GM21619 (cell line): Measurements from ENCODE around the gene LYST.
A peak's percentile ranks its signal among the peaks of the same experiment; 100 is the strongest.
"Not testable (repeated sequence)": the region's sequence is repeated elsewhere in the genome, so short reads cannot be mapped to it uniquely, and the experiment has no call there.

ENCODE experiments used
- ATAC-seq: cut with Tn5 transposase; IDR thresholded peaks from one replicate; pipeline ENCODE4 v1.9.1; 2021; ENCODE audit not compliant: unreplicated experiment

The LYST gene

GRCh38 chr1:235821361-235821981 lies 45.2 kb downstream of the LYST start:
- ATAC-seq, result no peak

- ATAC-seq, result no peak
These were observed 46.6 kb downstream of the LYST start for GRCh38 chr1:235820061-235820460.

GRCh38 chr1:235818632-235819136 lies 48.0 kb downstream of the LYST start:
- ATAC-seq, result no peak

DNA sequence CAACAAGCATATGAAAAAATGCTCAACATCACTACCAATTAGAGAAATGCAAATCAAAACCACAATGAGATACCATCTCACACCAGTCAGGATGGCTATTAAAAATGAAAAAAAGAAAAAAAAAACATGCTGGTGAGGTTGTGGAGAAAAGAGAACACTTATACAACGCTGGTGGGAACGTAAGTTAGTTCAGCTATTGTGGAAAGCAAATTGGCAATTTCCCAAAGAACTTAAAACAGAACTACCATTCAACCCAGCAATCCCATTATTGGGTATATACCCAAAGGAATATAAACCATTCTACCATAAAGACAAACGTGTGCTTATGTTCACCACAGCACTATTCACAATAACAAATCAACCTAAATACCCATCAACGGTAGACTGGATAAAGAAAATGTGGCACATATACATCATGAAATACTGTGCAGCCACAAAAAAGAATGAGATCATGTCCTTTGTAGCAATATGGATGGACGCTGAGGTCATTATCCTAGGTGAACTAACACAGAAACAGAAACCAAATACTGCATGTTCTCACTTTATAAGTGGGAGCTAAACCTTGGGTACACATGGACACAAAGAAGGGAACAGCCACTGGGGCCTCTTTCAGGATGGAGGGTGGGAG lies 49.5 kb downstream of the LYST start:
- no peak for ATAC-seq

DNA sequence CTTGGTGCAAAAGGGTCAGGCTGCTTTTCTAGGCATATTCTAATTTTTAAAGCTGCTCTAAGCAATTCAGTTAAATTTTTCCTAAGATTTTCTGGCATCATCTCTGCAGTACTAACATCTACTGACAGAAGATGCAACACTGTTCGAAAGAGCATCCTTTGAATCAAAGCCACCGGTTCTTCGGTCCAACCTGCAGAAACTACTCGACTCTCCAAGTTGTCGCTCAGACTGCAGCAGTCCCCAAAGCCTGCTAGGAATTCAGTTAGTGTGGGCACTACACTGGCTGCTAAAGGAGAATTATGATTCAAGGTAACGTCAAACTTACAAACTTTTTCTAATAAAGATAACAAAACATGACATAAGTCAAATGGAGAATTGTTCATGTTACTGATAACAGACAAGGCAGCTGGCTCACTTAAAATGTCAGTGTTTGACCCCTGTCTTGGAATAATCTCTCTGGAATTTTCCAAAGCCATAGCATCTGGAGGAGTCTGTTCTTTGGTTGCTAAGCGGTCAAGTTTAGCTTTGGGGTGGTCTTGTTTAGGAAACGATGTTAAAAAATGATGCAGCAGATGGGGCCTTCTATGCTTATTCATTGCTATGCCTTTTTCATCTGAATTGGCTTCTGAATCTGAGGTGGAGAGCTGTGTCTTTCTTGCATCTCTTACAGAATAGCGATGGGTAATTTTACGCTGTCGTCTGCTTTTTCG lies 56.9 kb downstream of the LYST start:
- ATAC-seq, result no peak

- no peak for ATAC-seq
These were observed 58.5 kb downstream of the LYST start for GRCh38 chr1:235808223-235808622.

DNA sequence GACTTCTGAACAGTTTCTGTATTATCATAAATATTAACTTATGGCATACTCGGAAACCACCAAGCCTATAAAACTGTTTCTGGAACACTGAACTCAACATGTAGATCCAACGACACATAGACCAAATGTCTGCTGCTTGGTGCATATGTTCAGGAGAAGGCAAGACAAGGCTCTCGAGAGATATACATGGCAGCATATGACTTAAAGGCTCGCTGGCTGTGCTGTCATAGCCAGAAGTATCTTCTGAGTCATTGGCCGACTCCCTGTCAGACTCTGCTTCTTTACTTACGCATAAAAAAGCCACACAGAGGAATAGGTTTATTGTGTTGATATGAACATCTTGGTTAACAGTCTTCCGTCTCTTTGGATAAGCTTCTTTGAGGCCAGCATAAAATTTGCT lies 60.6 kb downstream of the LYST start:
- no peak for ATAC-seq

DNA sequence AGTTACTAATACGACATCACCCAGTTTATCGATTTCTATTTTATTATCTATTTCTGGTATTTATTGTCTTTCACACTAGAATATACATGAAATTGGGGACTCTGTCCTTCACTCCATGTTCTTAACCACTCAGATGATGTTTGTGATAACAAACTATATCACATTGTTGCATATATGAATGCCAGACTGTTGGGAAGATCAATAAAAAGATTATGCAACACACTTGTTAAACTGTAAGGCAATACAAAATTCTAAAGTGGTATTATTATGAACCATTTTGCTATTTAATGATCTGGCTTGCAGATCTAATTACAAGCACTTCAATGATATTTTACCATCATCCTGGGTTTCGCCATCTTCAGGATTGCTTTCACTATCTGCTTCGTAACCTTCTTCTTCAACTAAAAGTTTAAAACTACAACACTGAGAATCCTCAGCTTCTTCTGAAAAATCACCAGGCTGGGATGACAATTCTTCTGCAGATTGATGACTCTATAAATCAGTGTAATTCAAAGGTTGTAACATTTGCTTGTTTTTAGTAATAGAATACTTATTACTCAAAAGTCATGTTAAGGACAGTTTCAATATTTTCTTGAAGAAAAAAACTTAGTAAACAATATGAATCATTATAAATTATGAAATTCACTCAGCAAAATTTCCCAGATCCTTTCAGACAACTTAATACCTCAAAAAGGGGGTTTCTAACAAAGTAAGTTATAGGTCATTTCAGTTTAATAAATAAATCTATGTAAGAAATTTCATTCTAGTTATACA lies 63.9 kb downstream of the LYST start:
- ATAC-seq, result no peak

- no peak for ATAC-seq
These were observed 67.4 kb downstream of the LYST start for GRCh38 chr1:235799264-235799663.

DNA sequence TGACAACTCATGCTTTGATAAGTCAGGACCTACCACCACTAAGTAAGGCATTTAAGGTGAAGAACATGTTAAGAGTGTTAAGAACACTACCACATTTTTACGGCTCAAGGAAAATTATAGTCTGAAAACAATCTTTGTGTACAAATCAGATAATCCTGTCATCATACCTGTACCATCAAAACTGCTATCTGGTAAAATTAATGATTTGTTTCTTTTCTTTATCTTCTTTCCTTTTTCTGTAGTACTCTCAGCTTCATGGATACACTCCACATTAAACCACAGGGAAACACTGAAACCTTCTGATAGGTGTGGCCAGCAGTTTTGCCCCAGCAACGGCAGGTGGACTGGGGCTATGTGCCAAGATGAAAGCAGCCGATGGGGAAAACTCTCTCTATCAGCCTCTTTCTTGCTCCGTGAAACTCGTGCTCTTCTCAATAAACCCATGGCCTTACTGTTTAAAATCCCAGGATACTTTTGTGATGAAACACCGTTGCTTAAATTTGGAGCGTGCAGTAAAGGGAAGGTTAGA lies 75.1 kb downstream of the LYST start:
- ATAC-seq, result no peak

GRCh38 chr1:235790123-235790522 lies 76.6 kb downstream of the LYST start:
- ATAC-seq, result no peak

GRCh38 chr1:235786227-235786898 lies 80.3 kb downstream of the LYST start:
- not testable (repeated sequence) for ATAC-seq

DNA sequence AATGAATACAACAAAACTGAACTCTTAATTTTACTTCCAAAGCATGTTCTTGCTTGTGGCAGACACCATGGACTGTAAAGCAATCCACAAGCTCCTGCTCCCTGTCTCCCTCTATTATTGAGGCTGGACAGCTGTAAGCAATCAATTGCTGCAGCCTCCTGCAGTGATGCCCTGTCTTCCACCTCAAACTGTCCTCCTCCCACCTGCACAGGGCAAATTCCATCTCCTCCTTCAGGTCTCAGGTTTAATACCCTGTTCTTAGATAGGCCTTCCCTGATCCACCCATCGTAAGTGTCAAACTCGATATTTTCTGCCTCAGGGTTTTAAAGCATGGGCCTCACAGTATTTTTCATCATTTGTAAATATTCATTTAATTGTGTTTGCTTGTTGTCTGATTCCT lies 81.8 kb downstream of the LYST start:
- no peak for ATAC-seq

DNA sequence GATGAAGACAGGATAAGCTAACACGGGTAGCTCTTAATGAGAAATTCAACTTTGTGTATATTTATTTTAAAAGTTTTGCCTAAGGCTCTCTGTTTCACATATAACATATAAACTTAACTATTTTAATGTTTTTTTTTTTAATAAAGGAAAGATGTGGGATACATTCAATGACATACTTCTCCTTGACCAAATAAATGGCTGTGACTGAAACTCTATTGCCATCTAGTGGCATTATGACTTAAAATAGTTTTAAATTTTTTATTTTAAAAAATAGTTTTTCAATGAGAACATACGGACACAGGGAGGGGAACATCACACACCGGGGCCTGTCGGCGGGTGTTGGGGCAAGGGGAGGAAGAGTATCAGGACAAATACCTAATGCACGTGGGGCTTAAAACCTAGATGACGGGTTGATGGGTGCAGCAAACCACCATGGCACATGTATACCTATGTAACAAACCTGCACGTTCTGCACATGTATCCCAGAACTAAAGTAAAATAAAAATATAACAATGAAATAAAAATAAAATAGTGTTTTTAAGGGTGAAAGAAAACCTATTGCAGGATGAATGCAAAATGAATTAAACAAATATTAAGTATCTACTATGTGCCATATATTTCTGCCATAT lies 83.4 kb downstream of the LYST start:
- ATAC-seq, result no peak

DNA sequence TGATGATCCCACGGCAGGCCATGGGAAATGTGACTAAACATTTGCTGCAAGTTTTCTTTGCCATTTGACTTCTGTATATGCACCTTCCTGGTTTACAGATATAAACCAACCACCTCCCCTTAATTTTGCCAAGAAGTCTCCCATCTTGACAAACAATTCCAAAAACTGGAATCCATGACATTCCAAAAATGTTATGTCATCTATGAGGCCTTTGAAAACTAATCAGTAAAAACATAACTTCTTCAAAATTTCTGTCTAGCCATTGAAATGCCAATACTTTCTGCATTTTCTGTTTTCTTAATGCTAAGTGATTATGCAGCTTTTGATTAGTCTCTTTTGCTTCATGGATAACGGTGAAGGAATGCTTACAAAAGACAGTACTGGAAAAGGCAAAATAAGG lies 84.1 kb downstream of the LYST start:
- ATAC-seq, result no peak

DNA sequence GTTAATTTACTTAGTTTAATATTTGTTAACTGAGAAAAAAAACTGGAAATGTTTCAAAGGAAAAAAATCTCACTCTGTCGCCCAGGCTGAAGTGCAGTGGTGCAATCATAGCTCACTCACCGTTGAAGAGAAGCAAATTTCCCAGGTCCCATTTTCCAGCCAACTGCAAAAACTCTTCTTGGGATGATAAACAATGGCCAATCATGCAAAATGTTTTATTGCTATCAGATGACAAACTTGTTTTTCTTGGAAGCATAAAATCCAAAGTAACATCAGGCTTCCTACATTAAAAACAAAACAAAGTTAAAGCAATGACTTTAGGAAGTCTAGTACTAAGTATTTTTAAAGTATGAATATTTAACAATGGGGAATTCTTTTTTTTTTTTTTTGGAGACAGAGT lies 84.9 kb downstream of the LYST start:
- ATAC-seq, result no peak

GRCh38 chr1:235779770-235780169 lies 86.9 kb downstream of the LYST start:
- no peak for ATAC-seq

DNA sequence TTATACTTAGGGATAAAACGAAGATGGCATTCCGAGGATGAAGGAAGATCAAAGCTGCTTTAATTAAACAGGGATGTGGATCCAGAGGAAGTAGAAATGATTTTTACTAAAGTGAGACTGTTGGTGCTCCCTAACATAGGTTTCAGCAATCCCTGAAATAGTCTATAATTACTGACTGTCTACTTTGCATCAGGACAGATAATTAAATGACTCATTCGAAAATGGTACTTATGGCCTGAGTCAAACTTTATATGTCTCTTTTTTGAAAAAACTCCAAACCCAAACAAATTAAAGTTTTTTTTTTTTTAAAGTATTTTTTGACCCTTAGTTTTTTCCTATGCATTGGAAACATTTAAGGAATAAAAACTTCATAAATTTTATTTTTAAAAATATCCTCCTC lies 90.3 kb downstream of the LYST start:
- no peak for ATAC-seq

GRCh38 chr1:235775246-235775860 lies 91.4 kb downstream of the LYST start:
- no peak for ATAC-seq

DNA sequence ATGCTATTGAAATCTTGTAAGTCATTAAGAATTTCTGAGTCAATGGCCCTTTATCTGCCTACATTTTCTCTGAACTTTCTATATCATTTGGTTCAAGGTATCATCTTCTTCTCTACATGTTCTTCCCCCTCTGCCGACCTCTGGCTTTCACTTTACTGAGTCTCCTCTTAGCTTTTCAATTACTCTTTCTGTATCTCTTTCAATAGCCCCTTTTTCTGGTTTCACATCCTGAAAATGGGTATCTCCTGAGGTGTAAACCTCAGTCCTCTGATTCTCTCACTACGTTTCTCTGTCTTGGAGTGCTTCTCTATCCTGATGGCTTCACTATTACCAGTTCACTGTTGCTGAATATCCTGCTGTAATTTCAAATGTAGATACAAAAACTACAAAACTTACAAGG lies 98.9 kb downstream of the LYST start:
- peak; percentile 94 for ATAC-seq
